Measurements from ENCODE around the gene ELOA. TPM values are rescaled to one million over a fixed set of nuclear protein-coding genes. Genes with fewer than 3 reads are reported as not detected.

ELOA gene
- total RNA-seq, 2 donors from 2014 or later: 33.3 to 42.4 TPM

DNA sequence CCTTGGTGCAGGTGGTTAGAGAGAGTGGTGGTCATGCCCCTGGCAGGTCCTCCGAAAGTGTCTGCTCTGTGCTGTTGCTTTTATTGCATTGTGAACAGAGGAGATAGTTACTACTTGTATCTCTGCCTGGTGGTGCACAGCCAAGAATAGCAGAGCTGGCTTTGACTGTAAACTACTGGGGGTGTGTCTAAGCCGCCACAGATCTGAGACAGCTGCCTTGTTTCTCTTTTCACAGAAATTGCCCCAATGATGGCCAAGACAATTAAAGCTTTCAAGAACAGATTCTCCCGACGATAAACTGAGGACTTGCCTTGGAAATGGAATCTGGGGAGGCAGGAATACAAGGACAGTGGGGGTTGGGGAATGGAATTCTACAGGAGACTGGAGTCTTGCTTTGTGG, 16.0 kb downstream of the ELOA start:
- no peak overlapping the region for H3K27ac Mint-ChIP-seq

GRCh38 chr1:23763041-23763577, 19.8 kb downstream of the ELOA start:
- TF ChIP-seq CTCF (conservative IDR thresholded peaks at IDR 0.05): no peak
- WGBS, 2 experiments (ENCODE audit: insufficient coverage in 1 of 2, insufficient read length in 1 of 2): 90 to 93% methylated on average over 5 to 7 of the region's 7 CpGs
- Histone ChIP-seq H3K9me3 (ENCODE audit: control insufficient read depth, low read length) (no peaks in the 10 kb centered on the region), H3K27me3 (ENCODE audit: control insufficient read depth, insufficient read depth, low read length, poor library complexity, severe bottlenecking) (no peaks in the 10 kb centered on the region), H3K9ac (ENCODE audit: extremely low read depth, low read length, poor library complexity, severe bottlenecking) (no peak overlapping the region), H3K4me1 (ENCODE audit: control insufficient read depth, insufficient read depth, low read length) (no peaks in the 10 kb centered on the region), H3K36me3 (ENCODE audit: control insufficient read depth, insufficient read depth, low read length) (peaks cover 58% of the 10 kb centered on the region), H3K27ac (ENCODE audit: low read depth, low read length) (no peak overlapping the region), H3K4me3 (ENCODE audit: low read length) (no peak overlapping the region)
- DNase-seq: no peak
- Mint-ChIP-seq H3K9me3 (no peaks in the 10 kb centered on the region), H3K27me3 (ENCODE audit: insufficient read depth) (no peaks in the 10 kb centered on the region), H3K4me1 (no peaks in the 10 kb centered on the region), H3K27ac (peak overlapping the region; percentile 29), H3K36me3 (ENCODE audit: low read depth) (peaks cover 56% of the 10 kb centered on the region), H3K4me3 (no peak overlapping the region)

More for the DNA sequence above, 16.0 kb downstream of the ELOA start:
- Histone ChIP-seq H3K4me1 (ENCODE audit: control insufficient read depth, insufficient read depth, low read length) (no peaks in the 10 kb centered on the region), H3K27me3 (ENCODE audit: control insufficient read depth, insufficient read depth, low read length, poor library complexity, severe bottlenecking) (no peaks in the 10 kb centered on the region), H3K27ac (ENCODE audit: low read depth, low read length) (no peak overlapping the region), H3K9me3 (ENCODE audit: control insufficient read depth, low read length) (no peaks in the 10 kb centered on the region), H3K36me3 (ENCODE audit: control insufficient read depth, insufficient read depth, low read length) (peaks cover 82% of the 10 kb centered on the region), H3K9ac (ENCODE audit: extremely low read depth, low read length, poor library complexity, severe bottlenecking) (no peak overlapping the region), H3K4me3 (ENCODE audit: low read length) (no peak overlapping the region)
- no peak overlapping the region for H3K4me3 Mint-ChIP-seq
- 87 to 90% methylated on average over 2 to 4 of the region's 4 CpGs for WGBS, 2 experiments (ENCODE audit: insufficient coverage in 1 of 2, insufficient read length in 1 of 2)
- no peak for TF ChIP-seq CTCF (conservative IDR thresholded peaks at IDR 0.05)
- no peaks in the 10 kb centered on the region for H3K4me1 Mint-ChIP-seq
- peaks cover 78% of the 10 kb centered on the region for H3K36me3 Mint-ChIP-seq (ENCODE audit: low read depth)
- H3K9me3 Mint-ChIP-seq: no peaks in the 10 kb centered on the region
- DNase-seq: no peak
- no peaks in the 10 kb centered on the region for H3K27me3 Mint-ChIP-seq (ENCODE audit: insufficient read depth)

DNA sequence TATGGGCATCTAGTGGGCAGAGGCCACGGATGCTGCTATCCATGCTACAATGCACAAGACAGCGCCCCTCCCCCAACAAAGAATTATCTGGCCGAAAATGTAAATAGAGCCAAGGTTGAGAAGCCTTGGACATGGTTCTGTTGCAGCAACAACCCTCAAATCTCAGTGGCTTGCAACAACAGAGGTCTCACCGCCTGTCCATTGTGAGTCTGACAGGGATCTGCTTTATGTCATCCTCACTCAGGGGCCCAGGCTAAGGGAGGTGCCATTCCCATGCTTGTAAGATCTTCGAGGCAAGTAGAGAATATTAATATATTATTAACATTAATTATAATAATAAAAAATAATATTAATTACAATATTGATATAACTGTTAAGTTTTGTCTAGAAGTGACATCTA, 25.5 kb downstream of the ELOA start:
- no peak for TF ChIP-seq CTCF (conservative IDR thresholded peaks at IDR 0.05)
- no peak overlapping the region for H3K4me3 Mint-ChIP-seq
- Histone ChIP-seq H3K36me3 (ENCODE audit: control insufficient read depth, insufficient read depth, low read length) (peaks cover 27% of the 10 kb centered on the region), H3K9me3 (ENCODE audit: control insufficient read depth, low read length) (no peaks in the 10 kb centered on the region), H3K4me3 (ENCODE audit: low read length) (no peak overlapping the region), H3K9ac (ENCODE audit: extremely low read depth, low read length, poor library complexity, severe bottlenecking) (no peak overlapping the region), H3K4me1 (ENCODE audit: control insufficient read depth, insufficient read depth, low read length) (no peaks in the 10 kb centered on the region), H3K27ac (ENCODE audit: low read depth, low read length) (no peak overlapping the region), H3K27me3 (ENCODE audit: control insufficient read depth, insufficient read depth, low read length, poor library complexity, severe bottlenecking) (no peaks in the 10 kb centered on the region)
- no peaks in the 10 kb centered on the region for H3K27me3 Mint-ChIP-seq (ENCODE audit: insufficient read depth)
- H3K36me3 Mint-ChIP-seq (ENCODE audit: low read depth): peaks cover 29% of the 10 kb centered on the region
- DNase-seq: no peak
- H3K4me1 Mint-ChIP-seq: no peaks in the 10 kb centered on the region
- H3K9me3 Mint-ChIP-seq: no peaks in the 10 kb centered on the region
- 80 to 94% methylated on average over 1 to 4 of the region's 5 CpGs for WGBS, 2 experiments (ENCODE audit: insufficient coverage in 1 of 2, insufficient read length in 1 of 2)
- H3K27ac Mint-ChIP-seq: no peak overlapping the region

Data from endodermal cell (in vitro differentiated cells).